ENCODE data around the gene ABHD5. TPM values are rescaled to one million over a fixed set of nuclear protein-coding genes. Genes with fewer than 3 reads are reported as not detected.

Gene ABHD5
- total and polyA plus RNA-seq, 2 of the 8 experiments (the other 6 are each of a cell fraction or from before 2014, with no cell fraction given) = 10.5 to 16.4 TPM

DNA sequence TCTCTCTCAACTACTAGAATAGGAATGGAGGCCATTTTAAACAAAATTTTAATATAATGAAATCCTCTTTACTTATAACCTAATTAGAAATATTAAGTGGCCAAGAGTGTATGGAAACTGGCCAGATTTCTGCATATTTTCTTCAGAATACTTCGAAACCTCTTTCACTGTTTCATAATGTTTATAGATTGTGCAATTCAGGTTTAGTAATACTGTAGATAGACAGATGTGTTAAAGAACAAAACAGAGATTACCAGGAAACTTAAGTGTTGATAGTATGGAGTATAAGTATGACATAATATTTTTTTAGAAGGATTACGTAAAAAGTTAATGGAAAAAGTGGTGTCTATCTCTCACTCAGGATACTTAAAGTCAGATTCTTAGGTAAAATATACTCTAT lies 4.7 kb downstream of the ABHD5 start:
- ChIA-PET CTCF (ENCODE audit: partially characterized antibody) (interaction anchor here (0.6 kb wide), 1 partner anchor 499 kb away, joined by 3 read pairs; no protein-coding TSS in a partner anchor), POLR2A (ENCODE audit: partially characterized antibody) (no interaction called here)
- Histone ChIP-seq H2BK120ac (replicated peaks; ENCODE audit: low read depth, low read length) (no peak overlapping the region), H2BK12ac (ENCODE audit: low read depth, low read length) (no peak overlapping the region), H3K27me3 (replicated peaks in 1 of 4; ENCODE audit: control insufficient read depth in 3 of 4, extremely low read depth in 1 of 4, insufficient read depth in 3 of 4, low read length in 3 of 4) (no peaks in the 10 kb centered on the region), H3K4me3 (ENCODE audit: extremely low read depth in 1 of 4, insufficient read depth in 2 of 4, low read depth in 3 of 4, low read length in 4 of 4) (peak overlapping the region in 1 of 4 experiments; percentile 7; a peak in 1 of 8 replicates), H3K79me2 (ENCODE audit: control insufficient read depth in 1 of 2, insufficient read depth in 2 of 2, low read length in 2 of 2) (peaks cover 0 to 64% of the 10 kb centered on the region in 2 experiments; a peak in 2 of 4 replicates), H3K18ac (ENCODE audit: extremely low read depth, low read length) (no peak overlapping the region), H3K4me1 (replicated peaks in 1 of 4; ENCODE audit: control insufficient read depth in 3 of 4, insufficient read depth in 4 of 4, low read length in 3 of 4) (peaks cover 0 to 20% (median 9%) of the 10 kb centered on the region in 4 experiments; a peak in 4 of 7 replicates), H3K36me3 (ENCODE audit: control insufficient read depth in 2 of 4, insufficient read depth in 4 of 4, low read length in 3 of 4) (no peaks in the 10 kb centered on the region), H3K14ac (ENCODE audit: insufficient read length) (no peak overlapping the region), H2BK5ac (ENCODE audit: low read depth, low read length) (no peak overlapping the region), H2BK15ac (ENCODE audit: low read length) (no peak overlapping the region), H4K8ac (ENCODE audit: extremely low read depth, insufficient read depth, low read length) (no peak overlapping the region), H3K23ac (ENCODE audit: insufficient read length) (no peak overlapping the region), H2BK20ac (ENCODE audit: low read length) (no peak overlapping the region), H2AFZ (ENCODE audit: low read length) (no peak overlapping the region), H4K5ac (ENCODE audit: insufficient read length, low read depth, low read length) (no peak overlapping the region), H3K56ac (replicated peaks; ENCODE audit: insufficient read length, low read depth, low read length) (no peak overlapping the region), H3K23me2 (ENCODE audit: low read depth, low read length) (peaks cover 1% of the 10 kb centered on the region; the same call in 1 of the 2 replicates), H4K91ac (replicated peaks; ENCODE audit: insufficient read length, low read length) (no peak overlapping the region), H3K9me3 (ENCODE audit: insufficient read depth in 2 of 2, low read depth in 1 of 2, low read length in 1 of 2) (no peaks in the 10 kb centered on the region), H4K20me1 (replicated peaks in 1 of 2; ENCODE audit: control insufficient read depth in 1 of 2, insufficient read depth in 2 of 2, low read length in 2 of 2) (peaks cover 0 to 1% of the 10 kb centered on the region in 2 experiments), H3K27ac (ENCODE audit: low read depth, low read length) (no peak overlapping the region), H2AK5ac (ENCODE audit: low read depth, low read length) (no peak overlapping the region), H3K4ac (replicated peaks; ENCODE audit: insufficient read length, low read depth, low read length) (no peak overlapping the region), H3K4me2 (ENCODE audit: insufficient read depth in 1 of 2, low read depth in 2 of 2, low read length in 2 of 2) (no peak overlapping the region), H3K79me1 (ENCODE audit: low read depth, low read length) (no peaks in the 10 kb centered on the region), H3K9ac (replicated peaks in 1 of 4; ENCODE audit: extremely low read depth in 1 of 4, low read depth in 3 of 4, low read length in 3 of 4) (no peak overlapping the region)
- no peak for FAIRE-seq
- DNase-seq (ENCODE audit: low read depth in 1 of 2, low spot score in 2 of 2) = no peak
- WGBS, 2 experiments (ENCODE audit: extremely low coverage in 1 of 2, insufficient coverage in 1 of 2, insufficient read length in 1 of 2, insufficient replicate concordance in 2 of 2, low coverage in 1 of 2, low lambda C conversion rate in 2 of 2, missing lambda C conversion rate in 1 of 2) = 82 to 100% methylated on average over 1 to 2 of the region's 2 CpGs
- TF ChIP-seq BRCA1 (IDR thresholded peaks at IDR 0.05; ENCODE audit: low read depth, low read length) (no peak), RFX5 (IDR thresholded peaks at IDR 0.05; ENCODE audit: borderline replicate concordance, low read depth, low read length) (no peak), ASH2L (IDR thresholded peaks at IDR 0.05; ENCODE audit: low read length) (no peak)
